ENCODE measurements around the gene PTPRN2. TPM values are rescaled to one million over a fixed set of nuclear protein-coding genes. Genes with fewer than 3 reads are reported as not detected.

The PTPRN2 gene
- total and polyA plus RNA-seq, 4 experiments from 2014 or later, result 1.7 to 2.6 (median 1.9) TPM

DNA sequence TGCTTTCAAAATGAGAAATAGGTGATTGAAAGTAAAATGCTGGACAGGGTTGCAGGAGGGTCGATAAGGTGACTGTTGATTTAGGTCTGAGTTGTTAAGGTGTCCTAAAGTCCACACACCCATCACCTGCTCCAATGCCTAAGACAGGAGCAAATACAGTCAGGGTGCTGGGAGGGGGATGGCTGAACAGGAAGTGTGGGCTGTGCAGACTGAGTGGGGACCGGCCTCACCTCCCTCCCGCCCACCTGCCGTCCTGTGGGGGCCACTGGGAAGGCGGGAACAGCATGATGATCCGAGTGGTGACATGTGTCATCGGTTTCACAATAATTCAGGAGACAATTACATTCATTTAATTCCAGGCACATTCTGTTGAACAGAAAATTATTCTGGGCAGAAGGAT is 990.1 kb downstream of the PTPRN2 start:
- no peaks in the 10 kb centered on the region for H3K4me1 ChIP-seq (ENCODE audit: insufficient read depth, low read length)
- intact Hi-C loops (cut with micrococcal nuclease), result no loop called here
- Mint-ChIP-seq H3K27ac (no peak overlapping the region), H3K9me3 (peaks cover 0 to 2% (median 0%) of the 10 kb centered on the region in 8 donors), H3K4me3 (no peak overlapping the region), H3K36me3 (no peaks in the 10 kb centered on the region), H3K4me1 (peaks cover 0 to 2% (median 0%) of the 10 kb centered on the region in 4 donors), H3K27me3 (peaks cover 1 to 2% of the 10 kb centered on the region in 2 donors)
- no peak overlapping the region for H3K4me3 ChIP-seq (ENCODE audit: low read length in 2 of 2)
- ChIA-PET CTCF (ENCODE audit: partially characterized antibody) (no interaction called here), POLR2A (ENCODE audit: partially characterized antibody) (no interaction called here)
- DNase-seq, result no peak
- H3K36me3 ChIP-seq (ENCODE audit: insufficient read depth, low read length), result no peaks in the 10 kb centered on the region
- no peaks in the 10 kb centered on the region for H3K9me3 ChIP-seq (ENCODE audit: control insufficient read depth in 1 of 2, low read length in 2 of 2)
- H3K27ac ChIP-seq (ENCODE audit: low read depth, low read length), result no peak overlapping the region
- H3K27me3 ChIP-seq (ENCODE audit: insufficient read depth, low read length), result no peaks in the 10 kb centered on the region

DNA sequence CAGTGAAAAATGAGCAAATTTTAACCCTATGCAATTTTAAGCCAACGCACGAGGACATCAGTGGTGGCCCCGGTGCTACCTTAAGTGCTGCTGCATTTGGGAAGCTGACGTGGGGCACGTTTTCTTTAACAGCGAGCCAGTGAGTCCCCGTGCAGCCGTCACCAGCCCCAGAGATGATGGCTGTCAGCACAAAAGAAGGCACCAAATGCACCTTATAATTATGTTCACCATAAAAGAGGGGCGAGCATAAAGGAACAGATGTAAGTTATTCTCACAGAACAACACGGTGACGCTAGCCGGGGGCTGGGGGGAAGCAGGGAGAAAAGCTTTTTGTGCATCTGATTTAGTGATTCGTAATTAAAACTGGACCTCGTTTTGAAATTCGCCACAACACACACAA is 990.7 kb downstream of the PTPRN2 start:
- Mint-ChIP-seq H3K4me1 (peaks cover 0 to 2% (median 0%) of the 10 kb centered on the region in 4 donors), H3K4me3 (no peak overlapping the region), H3K9me3 (peaks cover 0 to 2% (median 0%) of the 10 kb centered on the region in 8 donors), H3K27ac (no peak overlapping the region), H3K36me3 (no peaks in the 10 kb centered on the region), H3K27me3 (peaks cover 1 to 2% of the 10 kb centered on the region in 2 donors)
- H3K36me3 ChIP-seq (ENCODE audit: insufficient read depth, low read length), result no peaks in the 10 kb centered on the region
- POLR2A ChIA-PET (ENCODE audit: partially characterized antibody), result no interaction called here
- H3K27me3 ChIP-seq (ENCODE audit: insufficient read depth, low read length), result no peaks in the 10 kb centered on the region
- no peak overlapping the region for H3K4me3 ChIP-seq (ENCODE audit: low read length in 2 of 2)
- DNase-seq, result no peak
- no peaks in the 10 kb centered on the region for H3K9me3 ChIP-seq (ENCODE audit: control insufficient read depth in 1 of 2, low read length in 2 of 2)
- CTCF ChIA-PET (ENCODE audit: partially characterized antibody), result no interaction called here
- H3K4me1 ChIP-seq (ENCODE audit: insufficient read depth, low read length), result no peaks in the 10 kb centered on the region
- H3K27ac ChIP-seq (ENCODE audit: low read depth, low read length), result no peak overlapping the region
- intact Hi-C loops (cut with micrococcal nuclease), result no loop called here

GRCh38 chr7:157596471-157596870 is 991.2 kb downstream of the PTPRN2 start:
- no peaks in the 10 kb centered on the region for H3K36me3 ChIP-seq (ENCODE audit: insufficient read depth, low read length)
- CTCF ChIA-PET (ENCODE audit: partially characterized antibody), result no interaction called here
- H3K27ac ChIP-seq (ENCODE audit: low read depth, low read length), result no peak overlapping the region
- POLR2A ChIA-PET (ENCODE audit: partially characterized antibody), result no interaction called here
- H3K9me3 ChIP-seq (ENCODE audit: control insufficient read depth in 1 of 2, low read length in 2 of 2), result no peaks in the 10 kb centered on the region
- no peak for DNase-seq
- H3K27me3 ChIP-seq (ENCODE audit: insufficient read depth, low read length), result no peaks in the 10 kb centered on the region
- H3K27ac Mint-ChIP-seq, result no peak overlapping the region
- H3K9me3 Mint-ChIP-seq, result peaks cover 0 to 2% (median 0%) of the 10 kb centered on the region in 8 donors
- no peak overlapping the region for H3K4me3 Mint-ChIP-seq
- H3K4me1 Mint-ChIP-seq, result peaks cover 0 to 2% (median 0%) of the 10 kb centered on the region in 4 donors
- peaks cover 2 to 4% of the 10 kb centered on the region in 2 donors for H3K27me3 Mint-ChIP-seq
- intact Hi-C loops (cut with micrococcal nuclease), result no loop called here
- no peak overlapping the region for H3K4me3 ChIP-seq (ENCODE audit: low read length in 2 of 2)
- no peaks in the 10 kb centered on the region for H3K4me1 ChIP-seq (ENCODE audit: insufficient read depth, low read length)
- H3K36me3 Mint-ChIP-seq, result no peaks in the 10 kb centered on the region

GRCh38 chr7:157596026-157596425 is 991.6 kb downstream of the PTPRN2 start:
- Histone ChIP-seq H3K27me3 (ENCODE audit: insufficient read depth, low read length) (no peaks in the 10 kb centered on the region), H3K27ac (ENCODE audit: low read depth, low read length) (no peak overlapping the region), H3K9me3 (ENCODE audit: control insufficient read depth in 1 of 2, low read length in 2 of 2) (no peaks in the 10 kb centered on the region), H3K4me3 (ENCODE audit: low read length in 2 of 2) (no peak overlapping the region), H3K36me3 (ENCODE audit: insufficient read depth, low read length) (no peaks in the 10 kb centered on the region), H3K4me1 (ENCODE audit: insufficient read depth, low read length) (no peaks in the 10 kb centered on the region)
- H3K27ac Mint-ChIP-seq, result no peak overlapping the region
- H3K4me3 Mint-ChIP-seq, result no peak overlapping the region
- POLR2A ChIA-PET (ENCODE audit: partially characterized antibody), result no interaction called here
- peaks cover 2 to 5% of the 10 kb centered on the region in 2 donors for H3K27me3 Mint-ChIP-seq
- H3K36me3 Mint-ChIP-seq, result no peaks in the 10 kb centered on the region
- peaks cover 0 to 2% (median 0%) of the 10 kb centered on the region in 8 donors for H3K9me3 Mint-ChIP-seq
- peaks cover 0 to 2% (median 0%) of the 10 kb centered on the region in 4 donors for H3K4me1 Mint-ChIP-seq
- CTCF ChIA-PET (ENCODE audit: partially characterized antibody), result no interaction called here
- no peak for DNase-seq
- intact Hi-C loops (cut with micrococcal nuclease), result no loop called here

- Histone ChIP-seq H3K27me3 (ENCODE audit: insufficient read depth, low read length) (no peaks in the 10 kb centered on the region), H3K4me3 (ENCODE audit: low read length in 2 of 2) (no peak overlapping the region), H3K36me3 (ENCODE audit: insufficient read depth, low read length) (no peaks in the 10 kb centered on the region), H3K27ac (ENCODE audit: low read depth, low read length) (no peak overlapping the region), H3K4me1 (ENCODE audit: insufficient read depth, low read length) (no peaks in the 10 kb centered on the region), H3K9me3 (ENCODE audit: control insufficient read depth in 1 of 2, low read length in 2 of 2) (no peaks in the 10 kb centered on the region)
- CTCF ChIA-PET (ENCODE audit: partially characterized antibody), result no interaction called here
- Mint-ChIP-seq H3K27ac (no peak overlapping the region), H3K36me3 (no peaks in the 10 kb centered on the region), H3K4me3 (no peak overlapping the region), H3K4me1 (peaks cover 0 to 2% (median 0%) of the 10 kb centered on the region in 4 donors), H3K9me3 (peaks cover 0 to 2% (median 0%) of the 10 kb centered on the region in 8 donors), H3K27me3 (peaks cover 2 to 8% of the 10 kb centered on the region in 2 donors)
- POLR2A ChIA-PET (ENCODE audit: partially characterized antibody), result no interaction called here
- intact Hi-C loops (cut with micrococcal nuclease), result no loop called here
- DNase-seq, result no peak
Observed at GRCh38 chr7:157595086-157595855, 992.4 kb downstream of the PTPRN2 start.

GRCh38 chr7:157594306-157594705 is 993.3 kb downstream of the PTPRN2 start:
- Mint-ChIP-seq H3K36me3 (no peaks in the 10 kb centered on the region), H3K9me3 (peaks cover 0 to 2% (median 0%) of the 10 kb centered on the region in 8 donors), H3K27ac (no peak overlapping the region), H3K27me3 (peaks cover 0 to 7% of the 10 kb centered on the region in 2 donors), H3K4me3 (no peak overlapping the region), H3K4me1 (peaks cover 0 to 2% (median 0%) of the 10 kb centered on the region in 4 donors)
- Histone ChIP-seq H3K27me3 (ENCODE audit: insufficient read depth, low read length) (no peaks in the 10 kb centered on the region), H3K9me3 (ENCODE audit: control insufficient read depth in 1 of 2, low read length in 2 of 2) (no peaks in the 10 kb centered on the region), H3K27ac (ENCODE audit: low read depth, low read length) (no peak overlapping the region), H3K36me3 (ENCODE audit: insufficient read depth, low read length) (no peaks in the 10 kb centered on the region), H3K4me1 (ENCODE audit: insufficient read depth, low read length) (no peaks in the 10 kb centered on the region), H3K4me3 (ENCODE audit: low read length in 2 of 2) (no peak overlapping the region)
- intact Hi-C loops (cut with micrococcal nuclease), result no loop called here
- ChIA-PET POLR2A (ENCODE audit: partially characterized antibody) (no interaction called here), CTCF (ENCODE audit: partially characterized antibody) (no interaction called here)
- no peak for DNase-seq

DNA sequence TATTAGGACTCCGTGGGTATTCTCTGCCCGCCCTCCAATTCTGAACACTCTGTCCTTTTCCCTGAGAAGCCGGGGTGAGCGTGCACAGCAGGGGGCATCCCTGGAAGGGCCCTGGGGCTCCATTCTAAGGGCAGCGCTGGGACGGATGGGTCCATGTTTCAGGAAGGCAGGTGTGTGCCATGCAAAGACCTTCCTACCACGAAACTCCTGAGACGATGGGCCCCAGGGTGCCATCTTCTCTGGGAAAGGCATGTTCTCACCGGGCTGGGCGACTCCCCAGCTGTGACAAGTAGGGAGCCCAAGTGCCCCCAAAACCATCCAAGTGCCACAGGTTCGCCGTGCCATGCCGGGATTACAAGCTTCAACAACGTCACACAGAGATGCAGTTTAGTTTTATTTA is 994.1 kb downstream of the PTPRN2 start:
- no peak overlapping the region for H3K27ac ChIP-seq (ENCODE audit: low read depth, low read length)
- no peaks in the 10 kb centered on the region for H3K36me3 ChIP-seq (ENCODE audit: insufficient read depth, low read length)
- peaks cover 2 to 11% of the 10 kb centered on the region in 2 donors for H3K27me3 Mint-ChIP-seq
- no peaks in the 10 kb centered on the region for H3K36me3 Mint-ChIP-seq
- no peak overlapping the region for H3K4me3 ChIP-seq (ENCODE audit: low read length in 2 of 2)
- ChIA-PET POLR2A (ENCODE audit: partially characterized antibody) (no interaction called here), CTCF (ENCODE audit: partially characterized antibody) (no interaction called here)
- no peaks in the 10 kb centered on the region for H3K4me1 ChIP-seq (ENCODE audit: insufficient read depth, low read length)
- peaks cover 0 to 2% (median 0%) of the 10 kb centered on the region in 8 donors for H3K9me3 Mint-ChIP-seq
- no peak overlapping the region for H3K4me3 Mint-ChIP-seq
- H3K27ac Mint-ChIP-seq, result no peak overlapping the region
- no peak for DNase-seq
- no peaks in the 10 kb centered on the region for H3K9me3 ChIP-seq (ENCODE audit: control insufficient read depth in 1 of 2, low read length in 2 of 2)
- H3K27me3 ChIP-seq (ENCODE audit: insufficient read depth, low read length), result no peaks in the 10 kb centered on the region
- H3K4me1 Mint-ChIP-seq, result peaks cover 0 to 2% (median 0%) of the 10 kb centered on the region in 4 donors
- intact Hi-C loops (cut with micrococcal nuclease), result no loop called here

Data from CD4-positive, alpha-beta memory T cell (primary cell).